GM21723 (cell line): ENCODE data around the gene GYPC.
"Not testable (repeated sequence)": the region's sequence is repeated elsewhere in the genome, so short reads cannot be mapped to it uniquely, and the experiment has no call there.

Experiments used
- ATAC-seq: cut with Tn5 transposase; IDR thresholded peaks from one replicate; pipeline ENCODE4 v1.9.1; 2021; ENCODE audit warnings: mild to moderate bottlenecking, moderate library complexity; ENCODE audit not compliant: unreplicated experiment

Gene GYPC

GRCh38 chr2:126655500-126656430 lies at the start of gene GYPC:
TSS of gene GYPC (plus strand) at chr2:126656158. CDS start at chr2:126656264, 106 bp downstream.
- peak; percentile 37 for ATAC-seq

GRCh38 chr2:126614524-126615227 lies 41.3 kb upstream of the GYPC start:
- ATAC-seq = no peak

GRCh38 chr2:126616606-126617069 lies 39.3 kb upstream of the GYPC start:
- peak; percentile 54 for ATAC-seq

- ATAC-seq = no peak
These were observed 35.7 kb upstream of the GYPC start for GRCh38 chr2:126620302-126620701.

GRCh38 chr2:126623000-126623399 lies 33.0 kb upstream of the GYPC start:
- no peak for ATAC-seq

- no peak for ATAC-seq
These were observed 28.3 kb upstream of the GYPC start for GRCh38 chr2:126627643-126628042.

GRCh38 chr2:126634273-126634861 lies 21.6 kb upstream of the GYPC start:
- peak; percentile 54 for ATAC-seq

GRCh38 chr2:126635281-126635680 lies 20.7 kb upstream of the GYPC start:
- no peak for ATAC-seq

- no peak for ATAC-seq
These were observed 20.2 kb upstream of the GYPC start for GRCh38 chr2:126635736-126636135.

GRCh38 chr2:126637386-126637785 lies 18.6 kb upstream of the GYPC start:
- no peak for ATAC-seq

- no peak for ATAC-seq
These were observed 17.2 kb upstream of the GYPC start for GRCh38 chr2:126638746-126639145.

GRCh38 chr2:126639276-126639675 lies 16.7 kb upstream of the GYPC start:
- no peak for ATAC-seq

- not testable (repeated sequence) for ATAC-seq
These were observed 14.7 kb upstream of the GYPC start for GRCh38 chr2:126641294-126641693.

GRCh38 chr2:126642031-126642430 lies 13.9 kb upstream of the GYPC start:
- ATAC-seq = no peak

- ATAC-seq = no peak
These were observed 12.5 kb upstream of the GYPC start for GRCh38 chr2:126643431-126643830.

- ATAC-seq = no peak
These were observed 12.0 kb upstream of the GYPC start for GRCh38 chr2:126643972-126644371.

GRCh38 chr2:126644630-126645191 lies 11.2 kb upstream of the GYPC start:
- ATAC-seq = peak; percentile 91

GRCh38 chr2:126645211-126645618 lies 10.7 kb upstream of the GYPC start:
- ATAC-seq = peak; percentile 47

GRCh38 chr2:126646026-126646425 lies 9.9 kb upstream of the GYPC start:
- ATAC-seq = no peak

- not testable (repeated sequence) for ATAC-seq
These were observed 8.1 kb upstream of the GYPC start for GRCh38 chr2:126647714-126648344.
